ENCODE measurements around the gene NAA15. TPM values are rescaled to one million over a fixed set of nuclear protein-coding genes. Genes with fewer than 3 reads are reported as not detected.
"Not testable (repeated sequence)": the region's sequence is repeated elsewhere in the genome, so short reads cannot be mapped to it uniquely, and the experiment has no call there.

Gene NAA15
- total RNA-seq, 4 donors from 2014 or later = 25.0 to 48.8 (median 37.2) TPM

DNA sequence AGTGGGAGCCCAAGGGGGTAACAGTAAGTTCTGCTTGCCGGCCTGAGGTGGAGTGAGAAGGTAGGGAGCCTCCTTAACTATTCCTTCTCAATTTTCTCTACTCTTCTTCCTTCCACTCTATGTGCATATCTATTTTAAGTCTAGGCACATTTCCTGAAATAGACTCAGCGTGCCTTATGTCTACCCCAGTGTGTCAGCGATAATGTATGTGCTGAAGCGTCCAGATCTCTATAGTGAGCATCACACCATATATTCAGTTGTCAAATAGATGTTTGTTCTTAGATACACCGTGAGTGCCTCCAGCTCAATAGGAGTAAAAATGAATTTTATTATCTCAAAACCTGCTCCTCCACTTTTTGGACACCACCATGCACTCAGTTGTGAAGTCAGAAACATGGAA, 101.1 kb downstream of the NAA15 start:
- H3K36me3 ChIP-seq = no peaks in the 10 kb centered on the region
- ATAC-seq (no peak), DNase-seq (no peak)
- TF ChIP-seq, protein P1, sequence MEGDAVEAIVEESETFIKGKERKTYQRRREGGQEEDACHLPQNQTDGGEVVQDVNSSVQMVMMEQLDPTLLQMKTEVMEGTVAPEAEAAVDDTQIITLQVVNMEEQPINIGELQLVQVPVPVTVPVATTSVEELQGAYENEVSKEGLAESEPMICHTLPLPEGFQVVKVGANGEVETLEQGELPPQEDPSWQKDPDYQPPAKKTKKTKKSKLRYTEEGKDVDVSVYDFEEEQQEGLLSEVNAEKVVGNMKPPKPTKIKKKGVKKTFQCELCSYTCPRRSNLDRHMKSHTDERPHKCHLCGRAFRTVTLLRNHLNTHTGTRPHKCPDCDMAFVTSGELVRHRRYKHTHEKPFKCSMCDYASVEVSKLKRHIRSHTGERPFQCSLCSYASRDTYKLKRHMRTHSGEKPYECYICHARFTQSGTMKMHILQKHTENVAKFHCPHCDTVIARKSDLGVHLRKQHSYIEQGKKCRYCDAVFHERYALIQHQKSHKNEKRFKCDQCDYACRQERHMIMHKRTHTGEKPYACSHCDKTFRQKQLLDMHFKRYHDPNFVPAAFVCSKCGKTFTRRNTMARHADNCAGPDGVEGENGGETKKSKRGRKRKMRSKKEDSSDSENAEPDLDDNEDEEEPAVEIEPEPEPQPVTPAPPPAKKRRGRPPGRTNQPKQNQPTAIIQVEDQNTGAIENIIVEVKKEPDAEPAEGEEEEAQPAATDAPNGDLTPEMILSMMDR (IDR thresholded peaks at IDR 0.05 in 4 of 5, conservative IDR thresholded peaks at IDR 0.05 in 1 of 5) = no peak
- TF ChIP-seq POLR2A (IDR thresholded peaks at IDR 0.05) = no peak
- no peak overlapping the region for H3K27ac ChIP-seq
- intact Hi-C loops (cut with DNase I; ENCODE audit: low total_unique reads) (no loop called here), in situ Hi-C loops (cut with MboI; ENCODE audit: low sequenced_read_pairs in 4 of 4) (no loop called here)
- no peaks in the 10 kb centered on the region for H3K9me3 ChIP-seq
- no peak overlapping the region for H3K4me3 ChIP-seq
- H3K4me1 ChIP-seq = peaks cover 5 to 8% of the 10 kb centered on the region in 2 donors
- H3K27me3 ChIP-seq = no peaks in the 10 kb centered on the region

DNA sequence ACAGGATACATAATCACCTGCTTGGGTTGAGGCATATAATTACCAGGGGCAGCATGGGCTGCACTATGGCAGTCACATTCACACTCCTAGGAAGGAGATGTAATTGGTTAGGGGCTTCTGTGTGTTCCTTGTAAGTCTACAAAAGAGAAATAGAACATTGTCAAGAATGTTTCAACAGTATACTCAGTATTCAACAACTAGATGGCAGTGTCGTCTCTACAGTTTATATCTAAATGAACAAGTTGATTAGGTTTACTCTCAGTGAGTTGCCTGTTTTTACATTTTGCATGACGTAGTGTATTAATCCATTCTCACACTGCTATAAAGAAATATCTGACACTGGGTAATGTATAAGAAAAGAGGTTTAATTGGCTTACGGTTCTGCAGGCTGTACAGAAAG, 102.2 kb downstream of the NAA15 start:
- intact Hi-C loops (cut with DNase I; ENCODE audit: low total_unique reads) = no loop called here
- Histone ChIP-seq H3K27me3 (no peaks in the 10 kb centered on the region), H3K27ac (no peak overlapping the region), H3K36me3 (no peaks in the 10 kb centered on the region), H3K9me3 (no peaks in the 10 kb centered on the region), H3K4me3 (no peak overlapping the region), H3K4me1 (peaks cover 5 to 8% of the 10 kb centered on the region in 2 donors)
- ATAC-seq (peak in 1 of 2 donors; percentile 37), DNase-seq (no peak)
- in situ Hi-C loops (cut with MboI; ENCODE audit: low sequenced_read_pairs in 4 of 4) = no loop called here
- no peak for TF ChIP-seq POLR2A (IDR thresholded peaks at IDR 0.05)
- TF ChIP-seq, protein P1 (IDR thresholded peaks at IDR 0.05 in 4 of 5, conservative IDR thresholded peaks at IDR 0.05 in 1 of 5) = no peak

DNA sequence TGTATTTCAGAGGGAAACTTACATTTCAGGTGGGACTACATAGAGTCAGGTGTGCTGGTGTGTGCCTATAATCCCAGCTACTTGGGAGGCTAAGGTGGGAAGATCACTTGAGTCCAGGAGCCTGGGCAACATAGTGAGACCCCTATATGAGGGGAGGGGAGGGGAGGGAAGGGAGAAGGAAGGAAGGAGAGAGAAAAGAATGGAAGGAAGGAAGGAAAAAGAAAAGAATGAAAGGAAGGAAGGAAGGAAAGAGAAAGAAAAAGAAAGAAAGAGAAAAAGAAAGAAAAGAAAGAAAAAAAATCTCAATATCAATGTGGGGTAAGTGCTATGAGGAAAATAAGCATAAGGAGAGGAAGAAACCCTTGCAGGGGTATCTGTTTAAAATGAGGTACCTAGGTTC, 109.0 kb downstream of the NAA15 start:
- Histone ChIP-seq H3K4me1 (peaks cover 0 to 7% of the 10 kb centered on the region in 2 donors), H3K27me3 (no peaks in the 10 kb centered on the region), H3K36me3 (peaks cover 0 to 3% of the 10 kb centered on the region in 2 donors), H3K4me3 (no peak overlapping the region), H3K27ac (no peak overlapping the region), H3K9me3 (no peaks in the 10 kb centered on the region)
- ATAC-seq = no peak
- no peak for DNase-seq
- in situ Hi-C loops (cut with MboI; ENCODE audit: low sequenced_read_pairs in 4 of 4) = loop anchor here in 1 of 4 donors (10.0 kb wide), 1 partner anchor 54 kb away; no protein-coding TSS in a partner anchor
- TF ChIP-seq, protein P1 (IDR thresholded peaks at IDR 0.05 in 4 of 5, conservative IDR thresholded peaks at IDR 0.05 in 1 of 5) = no peak
- no peak for TF ChIP-seq POLR2A (IDR thresholded peaks at IDR 0.05)
- intact Hi-C loops (cut with DNase I; ENCODE audit: low total_unique reads) = no loop called here

DNA sequence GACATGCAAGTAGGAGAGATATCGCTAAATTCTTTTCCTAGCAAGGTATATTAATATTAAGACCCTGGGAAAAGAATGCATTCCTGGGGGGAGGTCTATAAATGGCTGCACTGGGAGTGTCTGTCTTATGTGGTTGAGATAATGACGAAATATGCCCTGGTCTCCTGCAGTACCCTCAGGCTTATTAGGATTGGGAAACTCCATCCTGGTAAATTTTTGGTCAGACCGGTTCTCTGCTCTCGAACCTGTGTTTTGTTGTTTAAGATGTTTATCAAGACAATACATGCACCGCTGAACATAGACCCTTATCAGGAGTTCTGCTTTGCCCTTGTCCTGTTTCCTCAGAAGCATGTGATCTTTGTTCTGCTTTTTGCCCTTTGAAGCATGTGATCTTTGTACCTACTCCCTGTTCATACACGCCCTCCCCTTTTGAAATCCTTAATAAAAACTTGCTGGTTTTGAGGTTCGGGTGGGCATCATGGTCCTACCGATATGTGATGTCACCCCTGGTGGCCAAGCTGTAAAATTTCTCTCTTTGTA, 113.4 kb downstream of the NAA15 start:
- in situ Hi-C loops (cut with MboI; ENCODE audit: low sequenced_read_pairs in 4 of 4) = loop anchor here in 1 of 4 donors (10.0 kb wide), 1 partner anchor 50 kb away; no protein-coding TSS in a partner anchor
- not testable (repeated sequence) for H3K27ac ChIP-seq, ATAC-seq, H3K4me3 ChIP-seq, H3K4me1 ChIP-seq, H3K9me3 ChIP-seq, H3K27me3 ChIP-seq, H3K36me3 ChIP-seq, DNase-seq
- intact Hi-C loops (cut with DNase I; ENCODE audit: low total_unique reads) = loop anchor here (5.0 kb wide), 3 partner anchors 98 to 218 kb away; partner anchors contain the start of gene SETD7

DNA sequence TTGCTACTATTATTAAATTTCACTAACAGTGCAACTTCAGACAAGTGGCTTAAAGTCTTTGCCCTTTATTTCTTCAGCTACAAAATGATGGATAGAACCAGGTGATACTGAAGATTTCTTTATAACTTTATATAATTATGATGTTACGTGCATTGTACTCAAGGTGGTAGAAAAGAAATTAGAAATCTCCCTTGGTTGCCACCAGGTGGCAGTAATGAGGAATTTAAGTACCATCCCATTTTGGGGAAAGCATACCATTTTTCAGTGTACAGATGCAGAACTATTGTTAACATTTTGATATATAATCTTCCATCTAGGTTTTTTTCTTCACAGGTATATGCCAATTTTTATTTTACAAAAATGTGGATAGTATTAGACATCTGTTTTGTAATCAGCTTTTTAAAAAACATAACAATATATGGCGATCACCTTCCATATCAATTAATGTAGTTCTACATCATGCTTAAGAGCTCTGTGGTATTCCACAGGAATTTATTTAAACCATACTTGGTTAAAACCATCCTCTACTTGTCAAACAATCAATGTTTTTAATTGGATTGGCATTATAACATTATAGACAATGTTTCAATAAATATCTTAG, 114.9 kb downstream of the NAA15 start:
- Histone ChIP-seq H3K27ac (no peak overlapping the region), H3K27me3 (no peaks in the 10 kb centered on the region), H3K9me3 (no peaks in the 10 kb centered on the region), H3K4me3 (no peak overlapping the region), H3K4me1 (no peaks in the 10 kb centered on the region), H3K36me3 (peaks cover 0 to 3% of the 10 kb centered on the region in 2 donors)
- in situ Hi-C loops (cut with MboI; ENCODE audit: low sequenced_read_pairs in 4 of 4) = loop anchor here in 1 of 4 donors (10.0 kb wide), 1 partner anchor 49 kb away; no protein-coding TSS in a partner anchor
- TF ChIP-seq POLR2A (IDR thresholded peaks at IDR 0.05) = no peak
- TF ChIP-seq, protein P1 (IDR thresholded peaks at IDR 0.05 in 4 of 5, conservative IDR thresholded peaks at IDR 0.05 in 1 of 5) = peak; percentile 51 to 76 (median 57)
- no peak for ATAC-seq
- intact Hi-C loops (cut with DNase I; ENCODE audit: low total_unique reads) = loop anchor here (1.0 to 5.0 kb wide), 4 partner anchors 37 to 216 kb away; partner anchors contain the start of gene SETD7
- DNase-seq = no peak

Data from gastrocnemius medialis (tissue), 4 donors.